ENCODE measurements around the gene TIMP4.

- TF ChIP-seq CTCF (optimal IDR thresholded peaks at IDR 0.05 in 1 of 3, IDR thresholded peaks at IDR 0.05 in 1 of 3, conservative IDR thresholded peaks at IDR 0.05 in 1 of 3; ENCODE audit: extremely low read depth in 1 of 3, insufficient read depth in 2 of 3, low read length in 3 of 3) (no peak), EZH2 (IDR thresholded peaks at IDR 0.05; ENCODE audit: low read length) (no peak)
Measured at GRCh38 chr3:12192173-12192572, 33.5 kb upstream of the TIMP4 start.
